Naive thymus-derived CD4-positive, alpha-beta T cell (primary cell): ENCODE data around the gene RASA4B. TPM values are rescaled to one million over a fixed set of nuclear protein-coding genes. Genes with fewer than 3 reads are reported as not detected.
"Not testable (repeated sequence)": the region's sequence is repeated elsewhere in the genome, so short reads cannot be mapped to it uniquely, and the experiment has no call there.

Source experiments
- ATAC-seq: fragments of 150-1000 bp; cut with Tn5 transposase; 2 replicates; pipeline ENCODE4 v1.10.0; 2021; ENCODE audit warnings: mild to moderate bottlenecking, moderate library complexity
- CTCF ChIA-PET: fragments of 350-600 bp; sonication (Branson Sonifier 250); formaldehyde crosslinking; loops from one replicate; lab custom pipeline; 2021; ENCODE audit warnings: antibody characterized with exemption; lab: Charles Lee
- POLR2A ChIA-PET: fragments of 350-600 bp; sonication (Branson Sonifier 250); formaldehyde crosslinking; loops from one replicate; lab custom pipeline; 2021; ENCODE audit warnings: antibody characterized with exemption, inconsistent platforms; lab: Charles Lee
- DNase-seq, 9 donors: peaks; one replicate each; pipeline versions ENCODE4 v3.0.0 to v3.0.0-alpha.2; 2020 to 2022; ENCODE audit warnings: mixed read lengths in 1 of 9
- H3K27ac ChIP-seq: one replicate; pipeline ENCODE4 v1.7.0; 2013; ENCODE audit warnings: mild to moderate bottlenecking, low read depth, low read length, moderate library complexity
- H3K27me3 ChIP-seq, 2 donors: one replicate each; pipeline ENCODE4 v1.7.0; 2013; ENCODE audit warnings: low read length in 2 of 2, mild to moderate bottlenecking in 2 of 2, moderate library complexity in 2 of 2; ENCODE audit not compliant: control insufficient read depth in 2 of 2, insufficient read depth in 2 of 2
- H3K36me3 ChIP-seq, 3 experiments: 1 replicate in 2 of 3; 2 replicates in 1 of 3; pipeline ENCODE4 v1.7.0; 2013; ENCODE audit warnings: low read length in 3 of 3, mild to moderate bottlenecking in 3 of 3, moderate library complexity in 1 of 3; ENCODE audit not compliant: insufficient read depth in 3 of 3, control insufficient read depth in 2 of 3
- H3K4me1 ChIP-seq, 2 donors: one replicate each; pipeline ENCODE4 v1.7.0; 2013; ENCODE audit warnings: low read length in 2 of 2, mild to moderate bottlenecking in 2 of 2, moderate library complexity in 1 of 2; ENCODE audit not compliant: control insufficient read depth in 2 of 2, insufficient read depth in 2 of 2
- H3K4me3 ChIP-seq: 2 replicates; pipeline ENCODE4 v1.7.0; 2013; ENCODE audit warnings: mild to moderate bottlenecking, low read length
- H3K9me3 ChIP-seq, 3 experiments: 1 replicate in 2 of 3; 2 replicates in 1 of 3; pipeline ENCODE4 v1.7.0; 2013; ENCODE audit warnings: low read length in 3 of 3; ENCODE audit not compliant: control insufficient read depth in 2 of 3
- H3K27ac Mint-ChIP-seq, 9 donors: one replicate each; pipeline ENCODE4 v1.8.0; 2020 to 2022; ENCODE audit warnings: mixed read lengths in 9 of 9, mild to moderate bottlenecking in 8 of 9, moderate library complexity in 5 of 9, inconsistent platforms in 2 of 9
- H3K27me3 Mint-ChIP-seq, 5 donors: one replicate each; pipeline ENCODE4 v1.8.0; 2021 to 2022; ENCODE audit warnings: mixed read lengths in 5 of 5, mild to moderate bottlenecking in 1 of 5
- H3K36me3 Mint-ChIP-seq, 5 donors: one replicate each; pipeline ENCODE4 v1.8.0; 2020 to 2022; ENCODE audit warnings: mixed read lengths in 5 of 5, mild to moderate bottlenecking in 3 of 5, inconsistent platforms in 1 of 5
- H3K4me1 Mint-ChIP-seq, 7 donors: one replicate each; pipeline ENCODE4 v1.8.0; 2020 to 2022; ENCODE audit warnings: mixed read lengths in 7 of 7, mild to moderate bottlenecking in 3 of 7, inconsistent platforms in 1 of 7
- H3K4me3 Mint-ChIP-seq, 10 donors: one replicate each; pipeline ENCODE4 v1.8.0; 2020 to 2022; ENCODE audit warnings: mild to moderate bottlenecking in 10 of 10, mixed read lengths in 10 of 10, moderate library complexity in 6 of 10, inconsistent platforms in 2 of 10
- H3K9me3 Mint-ChIP-seq, 11 donors: one replicate each; pipeline ENCODE4 v1.8.0; 2020 to 2022; ENCODE audit warnings: mixed read lengths in 11 of 11, mild to moderate bottlenecking in 4 of 11, inconsistent platforms in 1 of 11, moderate library complexity in 1 of 11
- intact Hi-C, 2 donors: fragments of 100-400 bp; cut with micrococcal nuclease; formaldehyde crosslinking; loops; one replicate each; pipeline ENCODE4 v1.15.1; 2023
- polyA plus RNA-seq, 2 donors: library from polyadenylated mRNA; unstranded; fragments of 300-500 nt; fragmentation: Illumina TruSeq; gene quantifications; one replicate each; pipeline ENCODE4 v1.2.3, GENCODE V29; 2021
- total RNA-seq, 6 experiments: library from RNA in 5 of 6; stranded (reverse) in 5 of 6; gene quantifications; 1 replicate in 5 of 6; 2 replicates in 1 of 6; pipeline ENCODE4 v1.2.3 and lab custom pipeline; 2021 to 2026

Gene RASA4B
- total and polyA plus RNA-seq, 7 experiments from 2014 or later, result 11.3 to 36.3 (median 22.2) TPM

- DNase-seq, result peak in 2 of 9 donors; percentile 9 to 12
- H3K27ac Mint-ChIP-seq, H3K4me3 Mint-ChIP-seq, POLR2A ChIA-PET, H3K27me3 ChIP-seq, H3K4me3 ChIP-seq, H3K9me3 ChIP-seq, H3K27me3 Mint-ChIP-seq, H3K4me1 ChIP-seq, CTCF ChIA-PET, H3K36me3 ChIP-seq, H3K9me3 Mint-ChIP-seq, H3K4me1 Mint-ChIP-seq, intact Hi-C loops, H3K36me3 Mint-ChIP-seq, H3K27ac ChIP-seq, ATAC-seq: not testable (repeated sequence)
These were observed 35.6 kb downstream of the RASA4B start for GRCh38 chr7:102481962-102482361.

GRCh38 chr7:102479982-102480637 is 37.5 kb downstream of the RASA4B start:
- H3K27me3 ChIP-seq, H3K4me3 ChIP-seq, H3K27me3 Mint-ChIP-seq, ATAC-seq, H3K9me3 ChIP-seq, POLR2A ChIA-PET, CTCF ChIA-PET, H3K9me3 Mint-ChIP-seq, H3K27ac ChIP-seq, H3K36me3 ChIP-seq, H3K4me1 Mint-ChIP-seq, H3K4me1 ChIP-seq, intact Hi-C loops, H3K36me3 Mint-ChIP-seq: not testable (repeated sequence)
- DNase-seq, result peak in 3 of 9 donors; percentile 2 to 29 (median 11)
- peak overlapping the region in 1 of 10 donors; percentile 26 for H3K4me3 Mint-ChIP-seq
- H3K27ac Mint-ChIP-seq, result peak overlapping the region in 3 of 9 donors; percentile 12 to 72 (median 57)

- peak; percentile 3 for ATAC-seq
- H3K27me3 ChIP-seq, H3K4me1 Mint-ChIP-seq, H3K9me3 ChIP-seq, H3K9me3 Mint-ChIP-seq, H3K27me3 Mint-ChIP-seq, POLR2A ChIA-PET, H3K4me3 Mint-ChIP-seq, H3K27ac Mint-ChIP-seq, H3K36me3 ChIP-seq, H3K4me3 ChIP-seq, intact Hi-C loops, H3K4me1 ChIP-seq, H3K27ac ChIP-seq, DNase-seq, CTCF ChIA-PET, H3K36me3 Mint-ChIP-seq: not testable (repeated sequence)
These were observed 38.4 kb downstream of the RASA4B start for GRCh38 chr7:102479209-102479584.

GRCh38 chr7:102478314-102479208 is 39.0 kb downstream of the RASA4B start, which contains the start of gene POLR2J:
Gene POLR2J (minus strand): TSS chr7:102478922. CDS start chr7:102478860, 62 bp downstream.
- H3K4me1 ChIP-seq, H3K36me3 ChIP-seq, H3K4me1 Mint-ChIP-seq, H3K9me3 Mint-ChIP-seq, H3K4me3 ChIP-seq, H3K9me3 ChIP-seq, H3K36me3 Mint-ChIP-seq, H3K27me3 ChIP-seq, intact Hi-C loops, H3K27me3 Mint-ChIP-seq, POLR2A ChIA-PET, CTCF ChIA-PET: not testable (repeated sequence)
- peak; percentile 90 for ATAC-seq
- H3K27ac ChIP-seq, result peak within 1 kb of the TSS; percentile 63
- peak within 1 kb of the TSS; percentile 76 to 94 (median 86) for H3K4me3 Mint-ChIP-seq
- peak within 1 kb of the TSS in 8 of 9 donors; percentile 36 to 94 (median 87) for H3K27ac Mint-ChIP-seq
- DNase-seq, result peak; percentile 69 to 92 (median 87)

GRCh38 chr7:102474736-102475435 is 42.7 kb downstream of the RASA4B start:
- H3K36me3 Mint-ChIP-seq, H3K4me3 Mint-ChIP-seq, POLR2A ChIA-PET, H3K9me3 ChIP-seq, H3K27ac Mint-ChIP-seq, intact Hi-C loops, H3K27me3 Mint-ChIP-seq, H3K4me3 ChIP-seq, H3K4me1 Mint-ChIP-seq, ATAC-seq, H3K4me1 ChIP-seq, H3K9me3 Mint-ChIP-seq, H3K27ac ChIP-seq, CTCF ChIA-PET, H3K27me3 ChIP-seq: not testable (repeated sequence)
- DNase-seq, result peak in 2 of 9 donors; percentile 3 to 16
- H3K36me3 ChIP-seq, result peaks cover 0 to 32% (median 0%) of the 10 kb centered on the region in 3 experiments

- H3K27me3 Mint-ChIP-seq, intact Hi-C loops: not testable (repeated sequence)
These were observed 43.5 kb downstream of the RASA4B start for GRCh38 chr7:102474116-102474515.

More at GRCh38 chr7:102474116-102474515, 43.5 kb downstream of the RASA4B start:
- H3K9me3 ChIP-seq, H3K27ac ChIP-seq, H3K4me3 Mint-ChIP-seq, H3K4me1 Mint-ChIP-seq, H3K27ac Mint-ChIP-seq, H3K4me3 ChIP-seq, ATAC-seq, H3K4me1 ChIP-seq, H3K36me3 Mint-ChIP-seq, H3K9me3 Mint-ChIP-seq, POLR2A ChIA-PET, CTCF ChIA-PET, H3K27me3 ChIP-seq: not testable (repeated sequence)
- H3K36me3 ChIP-seq, result peaks cover 0 to 39% (median 0%) of the 10 kb centered on the region in 3 experiments
- DNase-seq, result peak in 1 of 9 donors; percentile 14
